ENCODE results near the gene RBPJL. TPM values are rescaled to one million over a fixed set of nuclear protein-coding genes. Genes with fewer than 3 reads are reported as not detected.

Gene RBPJL, protein sequence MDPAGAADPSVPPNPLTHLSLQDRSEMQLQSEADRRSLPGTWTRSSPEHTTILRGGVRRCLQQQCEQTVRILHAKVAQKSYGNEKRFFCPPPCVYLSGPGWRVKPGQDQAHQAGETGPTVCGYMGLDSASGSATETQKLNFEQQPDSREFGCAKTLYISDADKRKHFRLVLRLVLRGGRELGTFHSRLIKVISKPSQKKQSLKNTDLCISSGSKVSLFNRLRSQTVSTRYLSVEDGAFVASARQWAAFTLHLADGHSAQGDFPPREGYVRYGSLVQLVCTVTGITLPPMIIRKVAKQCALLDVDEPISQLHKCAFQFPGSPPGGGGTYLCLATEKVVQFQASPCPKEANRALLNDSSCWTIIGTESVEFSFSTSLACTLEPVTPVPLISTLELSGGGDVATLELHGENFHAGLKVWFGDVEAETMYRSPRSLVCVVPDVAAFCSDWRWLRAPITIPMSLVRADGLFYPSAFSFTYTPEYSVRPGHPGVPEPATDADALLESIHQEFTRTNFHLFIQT
- total RNA-seq (2014; rRNA removed; shearing (Covaris generic)): not detected in 2 replicates

DNA sequence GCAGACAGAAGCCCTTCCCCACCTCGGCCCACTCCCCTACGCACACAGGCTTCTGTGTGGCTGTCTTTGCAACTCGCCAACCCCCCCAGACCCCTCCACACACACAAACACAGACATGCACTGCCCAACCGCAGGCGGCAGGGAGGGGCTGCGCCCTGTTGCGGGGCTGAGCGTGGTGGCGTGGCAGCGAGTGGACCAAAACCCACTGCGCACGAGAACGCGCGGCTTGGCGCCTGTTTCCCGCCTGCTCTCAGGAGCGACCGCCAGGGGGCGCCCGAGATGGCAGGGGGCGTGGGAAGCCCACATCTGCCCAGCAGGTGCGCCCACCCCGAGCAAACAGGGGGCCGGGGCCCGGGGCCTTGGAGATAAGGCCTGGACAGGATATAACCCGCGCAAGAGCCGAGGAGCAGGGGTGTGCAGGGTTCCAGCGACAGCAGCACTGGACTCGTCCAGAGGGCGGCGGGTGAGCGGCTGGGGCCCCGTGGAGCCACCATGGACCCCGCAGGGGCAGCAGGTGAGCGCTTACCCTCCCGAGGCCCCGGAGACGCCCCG lies at the start of gene RBPJL:
RBPJL (plus strand) TSS at position 410 of the 552 bp plus-strand sequence; CDS start at position 493, 83 bp downstream.

DNA sequence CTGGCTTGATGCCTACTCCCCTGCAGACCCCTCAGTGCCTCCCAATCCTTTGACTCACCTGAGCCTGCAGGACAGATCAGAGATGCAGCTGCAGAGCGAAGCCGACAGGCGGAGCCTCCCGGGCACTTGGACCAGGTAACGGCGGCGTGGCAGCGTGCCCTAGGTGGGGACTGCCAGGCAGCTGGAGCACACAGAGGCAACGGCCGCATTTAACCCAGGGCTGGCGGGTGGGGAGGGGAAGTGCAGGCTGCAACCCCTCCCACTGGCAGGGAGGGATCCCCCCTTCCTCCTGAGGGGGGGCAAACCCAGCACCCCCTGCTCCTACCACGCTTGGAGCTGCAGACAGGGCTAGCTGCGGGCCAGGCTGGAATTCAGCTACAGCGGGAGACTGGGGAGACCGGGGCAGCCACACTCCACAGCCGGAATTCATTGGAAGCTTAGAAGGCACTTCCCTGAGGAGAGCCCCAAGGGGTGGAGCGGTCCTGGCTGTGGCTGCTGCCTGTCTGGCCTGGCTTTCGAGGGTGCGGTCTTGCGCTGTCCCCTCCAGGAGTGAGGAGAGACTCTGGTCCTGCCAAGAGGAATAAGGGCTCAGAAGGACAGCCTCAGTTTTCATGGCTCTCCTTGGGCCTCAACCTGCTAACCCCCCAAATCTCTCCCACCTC lies 1.6 kb downstream of the RBPJL start, which contains the start of gene MATN4:
MATN4 (minus strand) TSS at position 183 of the 662 bp plus-strand sequence. CDS start 2,717 bp downstream, outside the sequence.

DNA sequence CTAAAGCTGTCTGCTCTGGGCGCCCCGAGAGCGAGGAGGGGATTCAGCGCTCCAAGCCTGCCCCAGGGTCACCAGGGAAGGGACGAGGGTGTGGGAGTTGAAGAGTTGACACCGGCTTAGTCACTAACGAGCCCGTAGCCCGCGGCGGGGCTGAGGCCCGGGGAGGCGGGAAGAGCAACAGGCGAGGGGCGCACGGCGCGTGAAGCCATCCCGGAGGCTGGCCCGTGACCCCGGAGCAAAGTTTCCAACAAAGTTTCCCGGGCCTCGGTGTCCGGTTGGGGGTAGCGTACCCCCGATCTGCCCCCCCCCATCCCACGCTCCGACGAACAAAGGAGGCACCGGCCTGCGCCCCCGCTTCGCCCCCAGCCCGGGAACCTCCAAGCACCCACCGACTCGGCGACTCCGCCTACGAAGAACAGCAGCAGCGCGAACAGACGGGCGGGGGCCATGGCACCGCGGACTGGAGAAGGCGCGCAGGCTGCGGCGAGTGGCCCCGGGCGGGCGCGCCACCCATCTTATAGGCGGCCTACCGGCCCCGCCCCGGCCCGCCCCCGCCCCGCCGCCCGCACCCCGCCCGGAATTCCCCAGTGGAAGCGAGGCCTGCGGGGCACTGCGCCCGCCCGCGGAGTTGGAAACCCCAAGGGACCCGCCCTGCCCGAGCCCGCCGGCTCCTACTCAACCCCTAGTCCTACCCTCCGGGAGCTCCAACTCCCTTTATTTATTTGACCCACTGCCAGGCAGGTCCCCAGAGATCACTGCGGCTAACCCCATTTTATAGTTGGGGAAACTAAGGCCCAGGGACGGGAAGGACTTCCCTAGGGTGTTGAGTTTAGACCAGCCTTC lies 41.5 kb downstream of the RBPJL start, which contains the start of gene SDC4:
SDC4 (minus strand) TSS at position 489 of the 843 bp plus-strand sequence; CDS start at position 449, 40 bp downstream.

DNA sequence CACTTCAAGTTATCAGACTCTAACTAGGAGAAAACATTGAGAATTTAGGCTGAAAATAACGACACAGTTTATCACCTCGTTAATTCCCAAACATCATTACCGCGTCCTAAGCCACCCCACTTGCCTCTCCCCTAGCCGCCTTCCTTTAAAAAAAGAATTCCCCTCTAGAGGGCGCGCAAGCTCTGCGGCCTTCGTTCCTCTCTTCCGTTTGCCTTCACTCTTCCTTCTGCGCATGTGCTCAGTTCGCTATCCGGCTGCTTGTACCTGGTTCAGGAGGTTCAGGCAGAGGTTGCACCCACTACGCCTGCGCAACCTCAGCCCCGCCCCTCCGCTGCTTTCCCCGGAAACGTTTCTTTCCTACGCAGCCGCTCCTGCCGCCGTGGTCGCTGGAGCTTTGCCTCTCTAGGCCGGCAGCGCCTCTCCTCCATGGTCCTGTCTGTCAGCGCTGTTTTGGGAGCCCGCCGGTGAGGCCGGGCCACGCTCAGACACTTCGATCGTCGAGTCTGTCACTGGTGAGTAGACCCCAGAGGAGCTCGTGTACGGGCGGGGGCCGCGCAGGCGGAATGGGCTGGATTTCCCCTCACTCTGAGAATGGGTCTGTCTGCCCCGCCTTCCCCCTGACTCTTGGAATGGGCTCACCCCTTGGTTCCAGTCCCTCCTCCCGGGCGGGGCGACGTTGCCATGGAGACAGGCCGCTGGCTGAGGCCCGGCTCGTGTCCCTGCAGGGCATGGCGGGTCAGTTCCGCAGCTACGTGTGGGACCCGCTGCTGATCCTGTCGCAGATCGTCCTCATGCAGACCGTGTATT lies 56.4 kb downstream of the RBPJL start, which contains the start of gene SYS1:
SYS1 (plus strand) TSS at position 353 of the 807 bp plus-strand sequence; CDS start at position 729, 376 bp downstream.

Other genes starting within 250 kb of the RBPJL start
- gene KCNS1, start 205.7 kb upstream of the RBPJL start, total RNA-seq (2014; rRNA removed; shearing (Covaris generic)): not detected in 2 replicates
- not detected in 2 replicates for gene WFDC5, start 191.7 kb upstream of the RBPJL start, total RNA-seq (2014; rRNA removed; shearing (Covaris generic))
- not detected in 2 replicates for gene WFDC12, start 182.4 kb upstream of the RBPJL start, total RNA-seq (2014; rRNA removed; shearing (Covaris generic))
- gene PI3, start 131.9 kb upstream of the RBPJL start, total RNA-seq (2014; rRNA removed; shearing (Covaris generic)): not detected in 2 replicates
- gene SEMG1, start 99.8 kb upstream of the RBPJL start, total RNA-seq (2014; rRNA removed; shearing (Covaris generic)): not detected in 2 replicates
- not detected in 2 replicates for gene SEMG2, start 85.5 kb upstream of the RBPJL start, total RNA-seq (2014; rRNA removed; shearing (Covaris generic))
- gene SLPI, start 52.3 kb upstream of the RBPJL start, total RNA-seq (2014; rRNA removed; shearing (Covaris generic)): not detected in 2 replicates
- gene MATN4, start 1.5 kb downstream of the RBPJL start, total RNA-seq (2014; rRNA removed; shearing (Covaris generic)): 1.1 and 1.9 TPM in 2 replicates
- 95.3 and 111 TPM in 2 replicates for gene SDC4, start 41.6 kb downstream of the RBPJL start, total RNA-seq (2014; rRNA removed; shearing (Covaris generic))
- 25.3 and 30.6 TPM in 2 replicates for gene SYS1, start 56.3 kb downstream of the RBPJL start, total RNA-seq (2014; rRNA removed; shearing (Covaris generic))
- 1.1 TPM in 1 of 2 replicates, not detected in the other for gene TP53TG5, start 71.5 kb downstream of the RBPJL start, total RNA-seq (2014; rRNA removed; shearing (Covaris generic))
- gene DBNDD2, start 101.4 kb downstream of the RBPJL start, total RNA-seq (2014; rRNA removed; shearing (Covaris generic)): 1.2 and 1.8 TPM in 2 replicates
- gene PIGT, start 109.3 kb downstream of the RBPJL start, total RNA-seq (2014; rRNA removed; shearing (Covaris generic)): 80.5 and 105 TPM in 2 replicates
- gene WFDC2, start 162.9 kb downstream of the RBPJL start, total RNA-seq (2014; rRNA removed; shearing (Covaris generic)): 0.72 and 1.1 TPM in 2 replicates
- not detected in 2 replicates for gene SPINT3, start 208.8 kb downstream of the RBPJL start, total RNA-seq (2014; rRNA removed; shearing (Covaris generic))
- gene WFDC6, start 232.6 kb downstream of the RBPJL start, total RNA-seq (2014; rRNA removed; shearing (Covaris generic)): not detected in 2 replicates
- gene EPPIN, start 240.6 kb downstream of the RBPJL start, total RNA-seq (2014; rRNA removed; shearing (Covaris generic)): not detected in 2 replicates